Stimulated activated naive CD8-positive, alpha-beta T cell treated with anti-CD3 and anti-CD28 coated beads, Interleukin-15, amount 100 ng/mL, for 72 hours (primary cell): ENCODE data around the gene ROBO2.
"Not testable (repeated sequence)": the region's sequence is repeated elsewhere in the genome, so short reads cannot be mapped to it uniquely, and the experiment has no call there.

Experiments
- ATAC-seq: fragments of 150-1000 bp; cut with Tn5 transposase; 2 replicates; pipeline ENCODE4 v1.10.0; 2021; ENCODE audit warnings: mild to moderate bottlenecking, moderate library complexity
- DNase-seq, 2 donors: peaks; one replicate each; pipeline ENCODE4 v3.0.0; 2021 to 2022
- H3K27ac Mint-ChIP-seq, 2 donors: one replicate each; pipeline ENCODE4 v1.8.0; 2022; ENCODE audit warnings: mild to moderate bottlenecking in 2 of 2, mixed read lengths in 2 of 2, moderate library complexity in 2 of 2
- H3K27me3 Mint-ChIP-seq: one replicate; pipeline ENCODE4 v1.8.0; 2022; ENCODE audit warnings: mixed read lengths
- H3K4me1 Mint-ChIP-seq: one replicate; pipeline ENCODE4 v1.8.0; 2022; ENCODE audit warnings: mild to moderate bottlenecking, mixed read lengths
- H3K4me3 Mint-ChIP-seq, 2 donors: one replicate each; pipeline ENCODE4 v1.8.0; 2022; ENCODE audit warnings: mild to moderate bottlenecking in 2 of 2, mixed read lengths in 2 of 2, moderate library complexity in 1 of 2
- H3K9me3 Mint-ChIP-seq, 2 donors: one replicate each; pipeline ENCODE4 v1.8.0; 2022; ENCODE audit warnings: mixed read lengths in 2 of 2

Gene ROBO2

DNA sequence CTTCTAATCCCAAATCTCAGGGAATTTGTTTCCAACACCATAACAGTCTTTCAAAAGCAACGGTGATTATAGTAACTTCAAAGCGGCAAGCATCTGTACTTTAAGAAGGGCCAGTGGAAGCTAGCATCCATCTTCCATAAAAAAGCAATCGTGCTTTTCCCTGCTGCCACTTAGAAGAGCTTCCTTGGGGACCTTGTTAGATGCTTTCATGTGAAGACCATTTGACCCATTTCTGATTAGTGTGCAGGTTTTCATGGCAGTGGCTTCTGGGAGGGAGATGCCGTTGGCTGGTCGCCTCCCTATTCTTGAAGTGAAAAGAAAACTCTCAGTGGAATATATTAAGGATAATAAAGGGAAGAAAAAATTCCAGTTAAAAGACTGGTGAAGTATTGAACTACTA, 354.1 kb downstream of the ROBO2 start:
- ATAC-seq, result no peak
- no peak overlapping the region for H3K4me3 Mint-ChIP-seq
- DNase-seq, result no peak
- peaks cover 0 to 10% of the 10 kb centered on the region in 2 donors for H3K9me3 Mint-ChIP-seq
- no peaks in the 10 kb centered on the region for H3K27me3 Mint-ChIP-seq
- H3K27ac Mint-ChIP-seq, result no peak overlapping the region
- no peaks in the 10 kb centered on the region for H3K4me1 Mint-ChIP-seq

DNA sequence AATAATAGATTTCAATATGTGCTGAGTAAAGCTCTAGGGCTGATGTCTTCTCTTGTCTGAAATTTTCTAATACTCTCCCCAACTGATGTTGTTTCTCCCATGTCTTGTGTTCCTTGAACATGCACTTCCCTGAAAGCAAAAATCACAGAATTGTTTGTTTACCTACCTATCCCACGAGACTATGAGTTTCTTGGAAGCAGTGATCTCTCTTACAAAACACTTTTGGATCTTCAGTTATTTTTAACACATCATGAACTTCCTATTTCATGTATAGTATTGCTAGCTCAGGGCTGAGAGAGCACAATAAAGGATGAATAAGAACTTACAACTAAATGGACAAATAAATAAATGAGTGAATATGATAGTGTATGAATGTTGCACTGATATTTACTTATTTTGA, 365.0 kb downstream of the ROBO2 start:
- no peak for ATAC-seq
- no peak for DNase-seq
- H3K4me3 Mint-ChIP-seq, result no peak overlapping the region

DNA sequence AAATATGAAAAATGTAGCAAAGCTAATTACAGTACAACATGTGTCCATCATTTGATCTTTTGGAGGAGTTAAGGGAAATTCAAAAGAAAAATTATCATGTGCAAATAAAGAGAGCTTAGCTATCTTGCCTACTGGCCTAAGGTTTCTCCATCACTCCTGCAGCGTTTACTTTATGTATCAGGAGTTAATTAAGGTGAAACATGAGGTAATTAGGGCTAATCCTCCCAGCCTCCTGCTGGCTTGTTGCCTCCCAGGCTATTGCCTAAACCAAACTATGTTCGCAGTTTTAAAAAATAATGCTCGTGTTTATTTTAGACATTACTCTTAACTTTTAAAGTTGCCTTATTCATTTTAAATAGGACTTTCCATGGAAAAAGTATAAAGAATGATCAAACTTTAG, 367.5 kb downstream of the ROBO2 start:
- Mint-ChIP-seq H3K9me3 (no peaks in the 10 kb centered on the region), H3K27me3 (no peaks in the 10 kb centered on the region), H3K27ac (no peak overlapping the region), H3K4me3 (no peak overlapping the region), H3K4me1 (no peaks in the 10 kb centered on the region)
- DNase-seq, result no peak
- ATAC-seq, result no peak

More for the DNA sequence above, 365.0 kb downstream of the ROBO2 start:
- no peaks in the 10 kb centered on the region for H3K27me3 Mint-ChIP-seq
- H3K9me3 Mint-ChIP-seq, result peaks cover 0 to 2% of the 10 kb centered on the region in 2 donors
- no peak overlapping the region for H3K27ac Mint-ChIP-seq
- H3K4me1 Mint-ChIP-seq, result no peaks in the 10 kb centered on the region

DNA sequence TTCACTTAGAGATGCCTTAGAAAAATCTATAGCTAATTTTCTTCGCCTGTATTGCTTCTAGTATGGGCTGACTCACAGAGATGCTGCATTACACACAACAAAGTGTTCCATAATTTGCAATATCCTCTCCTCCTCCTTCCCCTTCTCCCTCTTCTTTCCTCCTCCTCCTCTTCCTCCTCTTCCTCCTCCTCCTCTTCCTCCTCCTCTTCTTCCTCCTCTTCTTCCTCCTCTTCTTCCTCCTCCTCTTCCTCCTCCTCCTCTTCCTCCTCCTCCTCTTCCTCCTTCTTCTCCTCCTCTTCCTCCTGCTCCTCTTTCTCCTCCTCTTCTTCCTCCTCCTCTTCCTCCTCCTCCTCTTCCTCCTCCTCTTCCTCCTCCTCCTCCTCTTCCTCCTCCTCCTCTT, 370.4 kb downstream of the ROBO2 start:
- H3K9me3 Mint-ChIP-seq, result peaks cover 4 to 25% of the 10 kb centered on the region in 2 donors
- H3K27ac Mint-ChIP-seq, DNase-seq, H3K4me1 Mint-ChIP-seq, ATAC-seq, H3K4me3 Mint-ChIP-seq, H3K27me3 Mint-ChIP-seq: not testable (repeated sequence)

DNA sequence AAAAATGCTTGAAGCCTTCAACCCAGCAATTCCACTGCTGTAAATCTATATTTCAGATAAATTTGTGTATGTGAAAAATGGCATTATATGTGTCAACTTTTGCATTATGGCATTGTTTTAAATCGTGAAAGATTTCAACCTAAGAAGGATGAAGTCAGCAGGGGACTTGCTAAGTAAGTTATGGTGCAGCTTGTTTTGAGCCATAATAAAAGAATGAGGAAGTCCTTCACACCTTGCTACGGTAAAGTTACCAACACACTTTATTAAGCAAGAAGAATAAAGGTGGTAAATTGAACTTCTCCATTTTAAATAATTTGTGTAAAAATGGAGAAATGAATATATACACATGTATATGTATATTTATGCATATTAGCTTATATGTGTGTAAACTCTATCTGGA, 371.4 kb downstream of the ROBO2 start:
- no peak overlapping the region for H3K27ac Mint-ChIP-seq
- DNase-seq (no peak), ATAC-seq (no peak)
- no peaks in the 10 kb centered on the region for H3K27me3 Mint-ChIP-seq
- H3K9me3 Mint-ChIP-seq, result peaks cover 4 to 25% of the 10 kb centered on the region in 2 donors
- H3K4me3 Mint-ChIP-seq, result no peak overlapping the region
- no peaks in the 10 kb centered on the region for H3K4me1 Mint-ChIP-seq

DNA sequence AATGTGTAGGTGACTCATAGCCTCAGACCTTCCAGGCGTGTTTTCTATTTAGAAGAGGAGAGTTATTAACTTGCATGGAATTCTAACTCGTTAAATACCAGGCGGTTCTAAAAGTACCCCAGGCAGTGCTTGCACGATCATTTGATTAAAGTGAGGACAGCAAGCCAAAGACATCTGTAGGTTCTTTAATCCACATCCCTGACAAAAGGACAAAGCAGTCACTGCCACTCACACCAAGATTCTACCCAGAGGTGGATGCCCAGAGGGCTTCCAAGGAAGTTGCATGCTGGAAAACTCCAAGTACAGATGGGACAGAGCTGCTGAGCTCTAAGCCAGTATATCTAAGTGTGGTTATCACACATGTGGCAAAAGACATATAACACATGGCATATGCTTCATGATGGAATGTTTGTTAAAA, 372.1 kb downstream of the ROBO2 start:
- H3K4me3 Mint-ChIP-seq, result no peak overlapping the region
- DNase-seq (no peak), ATAC-seq (no peak)
- no peaks in the 10 kb centered on the region for H3K27me3 Mint-ChIP-seq
- peaks cover 4 to 25% of the 10 kb centered on the region in 2 donors for H3K9me3 Mint-ChIP-seq
- H3K27ac Mint-ChIP-seq, result no peak overlapping the region
- no peaks in the 10 kb centered on the region for H3K4me1 Mint-ChIP-seq

DNA sequence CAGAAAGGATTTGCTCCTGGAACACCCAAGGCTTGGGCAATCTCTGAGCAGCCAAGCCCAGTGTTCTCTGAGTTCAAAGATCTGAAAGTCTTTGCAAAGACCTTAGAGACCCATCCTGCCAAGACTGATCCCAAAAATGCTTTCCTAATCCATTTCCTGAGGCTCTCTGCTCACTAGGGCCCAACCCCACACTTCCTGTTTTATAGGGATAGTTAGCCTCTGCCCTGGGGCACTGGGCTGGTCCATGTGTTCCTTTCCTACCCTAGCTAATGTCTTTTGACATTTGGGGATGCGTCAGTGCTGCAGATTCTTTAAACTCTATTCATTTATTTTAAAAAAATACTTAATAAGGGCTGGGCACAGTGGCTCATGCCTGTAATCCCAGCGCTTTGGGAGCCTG, 372.7 kb downstream of the ROBO2 start:
- Mint-ChIP-seq H3K27me3 (no peaks in the 10 kb centered on the region), H3K27ac (no peak overlapping the region), H3K4me3 (no peak overlapping the region), H3K9me3 (peaks cover 4 to 25% of the 10 kb centered on the region in 2 donors), H3K4me1 (no peaks in the 10 kb centered on the region)
- DNase-seq, result no peak
- ATAC-seq, result no peak

DNA sequence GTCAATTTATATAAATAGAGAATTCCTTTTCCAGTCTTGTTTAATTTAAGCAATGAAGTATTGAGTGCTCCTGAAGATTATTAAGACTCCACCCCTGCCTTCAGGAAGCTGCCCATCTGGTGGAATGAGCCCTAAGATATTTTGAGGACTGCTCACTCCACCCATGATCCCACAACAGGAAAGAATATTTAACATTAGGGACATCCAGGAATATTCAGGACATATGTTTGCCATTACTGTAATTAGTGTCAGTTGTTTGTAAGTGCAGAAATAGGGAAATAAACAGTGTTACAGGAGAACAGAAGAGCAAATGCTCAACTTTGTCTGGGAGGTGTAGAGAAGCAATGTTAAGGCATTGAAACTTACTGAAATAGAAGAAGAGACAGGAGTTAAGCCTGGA, 375.0 kb downstream of the ROBO2 start:
- ATAC-seq, result no peak
- Mint-ChIP-seq H3K9me3 (peaks cover 4 to 25% of the 10 kb centered on the region in 2 donors), H3K4me1 (no peaks in the 10 kb centered on the region), H3K4me3 (no peak overlapping the region), H3K27me3 (no peaks in the 10 kb centered on the region), H3K27ac (no peak overlapping the region)
- no peak for DNase-seq

DNA sequence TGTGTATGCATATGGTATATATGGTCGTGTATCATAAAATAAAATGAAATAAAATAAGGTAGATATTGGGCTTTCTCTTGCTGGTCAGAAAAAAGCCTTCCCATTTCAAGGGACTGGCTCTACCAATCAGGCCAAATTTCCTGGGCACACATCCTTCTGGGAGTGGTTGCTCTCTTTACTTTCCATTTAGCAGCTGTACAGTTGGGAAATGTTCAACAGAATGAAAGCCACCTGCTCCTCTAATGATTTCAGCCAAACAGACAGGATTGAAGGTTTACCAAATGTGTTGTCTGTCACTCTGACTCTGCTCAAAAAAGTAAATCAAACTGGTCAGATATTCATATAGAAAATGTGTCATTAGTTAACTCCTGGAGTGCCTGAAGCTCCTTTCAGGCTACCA, 380.4 kb downstream of the ROBO2 start:
- Mint-ChIP-seq H3K27ac (no peak overlapping the region), H3K4me3 (no peak overlapping the region), H3K27me3 (no peaks in the 10 kb centered on the region), H3K4me1 (no peaks in the 10 kb centered on the region), H3K9me3 (peaks cover 7% of the 10 kb centered on the region in 2 donors)
- DNase-seq, result no peak
- ATAC-seq, result no peak

DNA sequence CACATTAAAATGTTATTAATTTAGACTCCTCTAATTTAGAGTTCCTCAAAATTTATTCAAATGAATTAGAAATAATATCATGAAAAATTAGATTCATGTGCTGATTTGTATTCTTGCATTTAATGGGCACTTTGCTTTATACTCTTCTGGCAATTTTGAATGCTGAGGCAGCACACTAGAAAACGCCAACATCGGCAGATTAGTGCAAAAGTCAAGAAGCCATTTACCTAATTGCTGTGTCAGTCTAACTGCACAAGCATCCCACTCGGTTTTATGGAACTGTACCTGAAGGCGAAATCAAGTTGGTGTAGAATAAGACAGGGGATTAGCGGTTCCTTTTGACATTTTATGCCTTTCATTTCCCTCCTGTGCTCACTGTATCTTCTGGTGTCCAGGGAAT, 382.0 kb downstream of the ROBO2 start:
- Mint-ChIP-seq H3K9me3 (peaks cover 15 to 19% of the 10 kb centered on the region in 2 donors), H3K27ac (no peak overlapping the region), H3K4me3 (no peak overlapping the region), H3K4me1 (no peaks in the 10 kb centered on the region), H3K27me3 (no peaks in the 10 kb centered on the region)
- DNase-seq, result no peak
- ATAC-seq, result no peak

DNA sequence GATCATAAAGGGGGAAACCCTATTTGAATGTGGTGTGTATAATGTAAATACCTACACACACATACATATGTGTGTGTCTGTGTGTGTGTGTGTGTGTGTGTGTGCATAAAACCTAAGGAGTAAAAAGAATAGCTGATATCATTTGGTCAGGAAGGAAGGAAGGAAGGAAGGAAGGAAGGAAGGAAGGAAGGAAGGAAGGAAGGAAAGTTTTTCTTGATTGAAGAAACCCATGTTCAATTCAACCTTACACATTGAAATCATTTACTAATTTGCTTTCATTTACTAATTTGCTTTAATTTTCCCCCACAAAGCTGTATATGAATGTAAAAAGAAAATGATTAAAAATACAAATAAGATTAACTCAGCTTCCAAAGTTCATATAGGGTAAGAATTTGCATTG, 386.6 kb downstream of the ROBO2 start:
- no peak overlapping the region for H3K27ac Mint-ChIP-seq
- DNase-seq (no peak), ATAC-seq (no peak)
- peaks cover 15 to 19% of the 10 kb centered on the region in 2 donors for H3K9me3 Mint-ChIP-seq
- H3K4me3 Mint-ChIP-seq, result no peak overlapping the region
- no peaks in the 10 kb centered on the region for H3K4me1 Mint-ChIP-seq
- H3K27me3 Mint-ChIP-seq, result no peaks in the 10 kb centered on the region

DNA sequence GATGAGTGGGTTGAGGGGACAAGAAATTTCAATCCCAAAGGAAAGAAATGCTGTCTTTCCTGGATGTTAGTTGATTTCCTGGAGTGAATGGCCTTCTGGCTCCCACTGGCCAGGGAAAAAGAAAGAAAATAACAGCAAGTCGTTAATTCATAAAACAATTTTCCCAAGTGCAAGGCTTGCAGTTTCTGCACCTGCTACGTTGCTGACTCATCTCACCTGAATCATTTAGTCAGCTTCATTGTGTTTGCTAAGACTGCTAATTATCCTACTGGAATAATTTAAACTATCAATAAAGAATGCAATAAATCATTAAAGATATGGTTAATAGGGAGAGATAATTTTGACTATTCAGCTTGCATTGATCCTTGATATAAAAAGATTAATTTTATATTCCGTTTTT, 387.6 kb downstream of the ROBO2 start:
- no peak overlapping the region for H3K4me3 Mint-ChIP-seq
- H3K9me3 Mint-ChIP-seq, result peaks cover 15 to 19% of the 10 kb centered on the region in 2 donors
- ATAC-seq (no peak), DNase-seq (no peak)
- no peaks in the 10 kb centered on the region for H3K4me1 Mint-ChIP-seq
- no peaks in the 10 kb centered on the region for H3K27me3 Mint-ChIP-seq
- H3K27ac Mint-ChIP-seq, result no peak overlapping the region

DNA sequence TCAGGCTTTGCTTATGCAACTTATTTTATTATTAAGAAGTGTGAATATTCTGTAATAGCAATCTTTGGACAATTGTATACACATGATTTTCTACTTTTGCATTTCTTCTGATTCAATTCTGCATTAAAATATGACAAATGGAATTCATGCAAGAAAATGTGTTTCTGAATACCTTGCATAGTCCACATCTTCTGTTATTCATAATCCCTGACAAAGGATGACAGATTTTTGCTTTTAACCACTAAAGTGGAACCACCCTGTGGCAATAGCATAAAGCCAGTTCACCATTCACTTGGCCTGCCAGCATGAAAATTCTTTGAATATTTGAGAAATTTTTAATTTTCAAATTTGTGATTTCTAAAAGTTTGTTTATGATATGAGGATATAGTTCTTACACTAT, 397.0 kb downstream of the ROBO2 start:
- ATAC-seq (no peak), DNase-seq (no peak)
- Mint-ChIP-seq H3K4me3 (no peak overlapping the region), H3K4me1 (no peaks in the 10 kb centered on the region), H3K27me3 (no peaks in the 10 kb centered on the region), H3K9me3 (peaks cover 0 to 7% of the 10 kb centered on the region in 2 donors), H3K27ac (no peak overlapping the region)

DNA sequence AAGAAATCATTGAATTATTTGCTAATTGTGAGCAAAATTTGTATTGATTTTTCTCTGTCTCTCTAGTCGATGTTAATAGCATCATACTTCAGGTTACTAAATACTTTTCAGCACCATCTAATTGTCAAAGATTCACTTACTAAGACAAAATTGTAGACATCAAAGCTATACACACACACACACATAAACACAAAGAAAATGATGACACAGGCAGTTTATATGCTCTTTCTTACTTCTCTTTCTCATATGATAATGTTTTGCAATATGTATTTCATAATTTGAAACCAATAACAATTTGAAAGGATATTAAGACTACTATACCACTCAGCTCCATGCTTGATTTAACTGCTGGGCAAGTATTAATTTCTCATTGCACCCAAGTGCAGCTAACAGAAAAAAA, 406.2 kb downstream of the ROBO2 start:
- H3K4me1 Mint-ChIP-seq, result no peaks in the 10 kb centered on the region
- peaks cover 0 to 5% of the 10 kb centered on the region in 2 donors for H3K9me3 Mint-ChIP-seq
- no peaks in the 10 kb centered on the region for H3K27me3 Mint-ChIP-seq
- no peak for ATAC-seq
- DNase-seq, result no peak
- H3K4me3 Mint-ChIP-seq, result no peak overlapping the region
- no peak overlapping the region for H3K27ac Mint-ChIP-seq

DNA sequence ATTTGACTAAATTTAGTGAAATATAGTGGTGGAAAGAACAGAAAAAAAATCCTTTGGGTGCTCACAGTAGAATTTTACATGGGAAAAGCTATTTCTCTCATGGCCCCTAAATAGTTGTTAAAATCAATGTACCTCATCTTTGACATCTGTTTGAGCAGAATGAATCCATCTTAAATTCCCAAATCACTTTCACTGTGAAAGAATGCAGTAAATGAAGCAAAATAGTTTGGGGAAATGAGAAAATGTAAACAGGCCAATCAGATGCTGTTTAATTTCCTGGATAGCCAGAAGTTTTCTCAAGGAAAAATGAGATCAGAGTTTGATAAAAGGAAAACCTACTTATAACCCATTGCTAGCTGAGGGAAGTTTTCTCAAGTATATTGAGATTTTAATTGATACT, 406.9 kb downstream of the ROBO2 start:
- ATAC-seq (no peak), DNase-seq (no peak)
- no peak overlapping the region for H3K27ac Mint-ChIP-seq
- H3K4me3 Mint-ChIP-seq, result no peak overlapping the region
- no peaks in the 10 kb centered on the region for H3K27me3 Mint-ChIP-seq
- no peaks in the 10 kb centered on the region for H3K4me1 Mint-ChIP-seq
- peaks cover 0 to 5% of the 10 kb centered on the region in 2 donors for H3K9me3 Mint-ChIP-seq

DNA sequence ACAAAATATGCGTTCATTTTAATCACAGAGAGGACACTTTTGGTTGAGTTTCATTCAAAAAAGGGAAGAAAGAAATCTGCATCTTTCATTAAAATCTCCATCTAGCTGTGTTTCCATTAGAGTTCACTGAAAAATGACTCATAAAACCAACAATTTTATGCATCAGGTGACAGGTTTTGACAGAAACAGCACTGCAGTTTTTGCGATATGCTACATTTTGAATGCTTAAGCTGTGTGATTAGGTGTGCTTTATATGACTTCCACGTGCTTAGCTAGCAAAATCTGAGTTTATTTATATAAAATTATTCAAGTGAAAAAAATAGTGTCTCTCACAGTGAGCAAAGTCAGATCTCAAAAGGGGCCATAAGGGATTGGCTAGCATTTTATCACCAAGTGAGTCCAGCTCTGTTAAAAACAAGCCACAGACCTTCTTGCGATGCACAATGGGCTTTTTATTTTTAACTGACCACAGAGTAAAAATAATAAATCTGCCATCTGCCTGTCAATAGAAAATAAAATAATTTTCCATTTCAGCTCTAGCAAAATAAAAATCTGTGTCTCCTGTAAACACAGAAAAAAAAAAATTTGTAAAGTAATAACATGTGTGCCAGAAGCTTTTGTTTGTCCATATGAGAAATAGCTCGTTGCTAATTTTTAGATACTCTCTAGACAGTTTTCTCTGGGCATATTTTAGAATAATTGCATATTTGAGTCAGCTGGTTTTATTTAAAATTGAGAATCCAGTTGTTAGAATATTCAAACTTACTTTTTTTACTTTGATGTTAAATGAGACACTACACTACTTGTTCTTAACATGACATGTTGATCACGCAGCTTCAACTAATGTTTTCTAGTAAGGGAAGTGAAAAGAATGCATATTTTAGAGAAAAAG, 409.8 kb downstream of the ROBO2 start:
- no peak for ATAC-seq
- no peak overlapping the region for H3K27ac Mint-ChIP-seq
- H3K4me1 Mint-ChIP-seq, result no peaks in the 10 kb centered on the region
- no peak overlapping the region for H3K4me3 Mint-ChIP-seq
- H3K9me3 Mint-ChIP-seq, result no peaks in the 10 kb centered on the region
- no peak for DNase-seq
- H3K27me3 Mint-ChIP-seq, result no peaks in the 10 kb centered on the region

DNA sequence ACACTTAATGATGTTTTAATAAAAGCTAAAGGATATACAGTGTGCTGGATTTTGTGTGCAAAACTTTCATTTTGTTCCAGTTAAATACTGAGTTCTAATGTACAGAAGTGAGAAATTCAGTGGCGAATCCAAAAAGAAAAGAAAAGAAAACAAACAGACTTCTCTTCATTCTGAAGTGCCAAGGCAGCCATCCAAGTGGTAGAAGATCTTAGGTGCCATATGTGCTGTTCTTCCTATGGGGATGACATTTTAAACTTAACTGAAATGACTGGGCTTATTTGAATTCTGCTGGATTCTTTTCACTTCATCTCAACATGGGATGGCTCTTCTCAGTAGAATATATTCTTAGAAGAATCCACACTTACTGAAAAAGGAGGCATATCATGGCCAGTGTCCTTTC, 416.5 kb downstream of the ROBO2 start:
- peaks cover 16 to 18% of the 10 kb centered on the region in 2 donors for H3K9me3 Mint-ChIP-seq
- ATAC-seq (no peak), DNase-seq (no peak)
- no peak overlapping the region for H3K4me3 Mint-ChIP-seq
- H3K27me3 Mint-ChIP-seq, result no peaks in the 10 kb centered on the region
- no peak overlapping the region for H3K27ac Mint-ChIP-seq
- H3K4me1 Mint-ChIP-seq, result no peaks in the 10 kb centered on the region
